Liver (tissue), 9 donors: ENCODE results near the gene GTF2IRD1. TPM values are rescaled to one million over a fixed set of nuclear protein-coding genes. Genes with fewer than 3 reads are reported as not detected.

Experiments
- DNase-seq: peaks from one replicate; pipeline ENCODE4 v3.0.0-alpha.2; 2017; ENCODE audit warnings: low spot score
- H3K27ac ChIP-seq, 2 donors: one replicate each; pipeline ENCODE4 v1.7.0; 2013; ENCODE audit warnings: inconsistent platforms in 2 of 2, low read length in 2 of 2, control low read depth in 1 of 2, low read depth in 1 of 2, mild to moderate bottlenecking in 1 of 2
- H3K27me3 ChIP-seq, 4 donors: one replicate each; pipeline versions ENCODE4 v1.6.1 to v1.7.0; 2013; ENCODE audit warnings: low read length in 3 of 4, inconsistent platforms in 1 of 4, mild to moderate bottlenecking in 1 of 4, moderate library complexity in 1 of 4; ENCODE audit not compliant: control insufficient read depth in 4 of 4, insufficient read depth in 4 of 4
- H3K36me3 ChIP-seq, 4 donors: one replicate each; pipeline versions ENCODE4 v1.6.1 to v1.7.0; 2013; ENCODE audit warnings: low read length in 3 of 4, mild to moderate bottlenecking in 3 of 4, low read depth in 1 of 4, moderate library complexity in 1 of 4; ENCODE audit not compliant: control insufficient read depth in 4 of 4, insufficient read depth in 3 of 4
- H3K4me1 ChIP-seq, 4 donors: one replicate each; pipeline versions ENCODE4 v1.6.1 to v1.7.0; 2013; ENCODE audit warnings: low read length in 3 of 4, mild to moderate bottlenecking in 3 of 4, moderate library complexity in 1 of 4; ENCODE audit not compliant: control insufficient read depth in 4 of 4, insufficient read depth in 4 of 4
- H3K4me3 ChIP-seq, 3 donors: one replicate each; pipeline versions ENCODE4 v1.6.1 to v1.7.0; 2013; ENCODE audit warnings: low read length in 3 of 3, control low read depth in 1 of 3, low read depth in 1 of 3, mild to moderate bottlenecking in 1 of 3
- H3K9ac ChIP-seq, 2 donors: one replicate each; pipeline ENCODE4 v1.7.0; 2013; ENCODE audit warnings: low read length in 2 of 2, mild to moderate bottlenecking in 2 of 2, moderate library complexity in 2 of 2, control low read depth in 1 of 2, low read depth in 1 of 2
- H3K9me3 ChIP-seq, 4 donors: one replicate each; pipeline versions ENCODE4 v1.6.1 to v1.7.0; 2013; ENCODE audit warnings: low read length in 3 of 4; ENCODE audit not compliant: control insufficient read depth in 4 of 4
- CTCF ChIP-seq: fragments of 150-350 bp; IDR thresholded peaks from 2 replicates; pipeline ENCODE4 v1.5.1; 2017; ENCODE audit warnings: improper control_type of control experiment, low read depth, low read length; ENCODE audit not compliant: missing input control
- EGR1 ChIP-seq, 2 donors: IDR thresholded peaks; 2 replicates each; pipeline ENCODE4 v1.6.1; 2016 to 2018; ENCODE audit warnings: antibody characterized with exemption in 2 of 2, low read depth in 2 of 2
- FOXA1 ChIP-seq: IDR thresholded peaks from 2 replicates; pipeline ENCODE4 v1.6.1; 2016; ENCODE audit warnings: antibody characterized with exemption
- FOXA2 ChIP-seq: IDR thresholded peaks from 2 replicates; pipeline ENCODE4 v1.6.1; 2016; ENCODE audit warnings: antibody characterized with exemption
- GABPA ChIP-seq, 2 donors: IDR thresholded peaks in 1 of 2; conservative IDR thresholded peaks in 1 of 2; 2 replicates each; pipeline ENCODE4 v1.6.1; 2016; ENCODE audit warnings: antibody characterized with exemption in 2 of 2, mild to moderate bottlenecking in 1 of 2, moderate library complexity in 1 of 2
- HNF4A ChIP-seq, 2 donors: conservative IDR thresholded peaks; 2 replicates each; pipeline ENCODE4 v1.6.1; 2016; ENCODE audit warnings: antibody characterized with exemption in 2 of 2, mild to moderate bottlenecking in 2 of 2
- HNF4G ChIP-seq: IDR thresholded peaks from 2 replicates; pipeline ENCODE4 v1.6.1; 2016; ENCODE audit warnings: antibody characterized with exemption
- JUND ChIP-seq, 2 donors: IDR thresholded peaks; 2 replicates each; pipeline ENCODE4 v1.6.1; 2016; ENCODE audit warnings: antibody characterized with exemption in 2 of 2
- MAX ChIP-seq: IDR thresholded peaks from 2 replicates; pipeline ENCODE4 v1.6.1; 2016; ENCODE audit warnings: antibody characterized with exemption
- NR2F2 ChIP-seq: IDR thresholded peaks from 2 replicates; pipeline ENCODE4 v1.6.1; 2016; ENCODE audit warnings: antibody characterized with exemption
- RAD21 ChIP-seq, 2 donors: IDR thresholded peaks; 2 replicates each; pipeline ENCODE4 v1.6.1; 2016; ENCODE audit warnings: antibody characterized with exemption in 2 of 2, mild to moderate bottlenecking in 2 of 2
- REST ChIP-seq: IDR thresholded peaks from 2 replicates; pipeline ENCODE4 v1.6.1; 2016; ENCODE audit warnings: antibody characterized with exemption, mild to moderate bottlenecking
- RXRA ChIP-seq, 2 donors: IDR thresholded peaks; 2 replicates each; pipeline ENCODE4 v1.6.1; 2017 to 2018; ENCODE audit warnings: antibody characterized with exemption in 2 of 2, mild to moderate bottlenecking in 1 of 2
- SP1 ChIP-seq: IDR thresholded peaks from 2 replicates; pipeline ENCODE4 v1.6.1; 2018; ENCODE audit warnings: antibody characterized with exemption, mild to moderate bottlenecking
- TAF1 ChIP-seq: conservative IDR thresholded peaks from 2 replicates; pipeline ENCODE4 v1.6.1; 2016; ENCODE audit warnings: antibody characterized with exemption, mild to moderate bottlenecking
- YY1 ChIP-seq: IDR thresholded peaks from 2 replicates; pipeline ENCODE4 v1.6.1; 2016; ENCODE audit warnings: antibody characterized with exemption, mild to moderate bottlenecking
- WGBS: extraction: QIAGEN DNeasy Blood & Tissue Kit; methylation state at CpG from one replicate; pipeline ENCODE4 v1.1.7; 2013; 5-methylcytosine and 5-hydroxymethylcytosine counted together
- polyA plus RNA-seq, 2 donors: library from polyadenylated mRNA; stranded (reverse) in 1 of 2; unstranded in 1 of 2; fragments of 200-250 nt in 1 of 2; fragments of >200 nt in 1 of 2; fragmentation: Nextera tagmentation in 1 of 2; extraction: Ambion mirVana in 1 of 2; gene quantifications; one replicate each; pipeline versions ENCODE4 v1.2.1 to v1.2.3, GENCODE V29; 2013 to 2015
- total RNA-seq, 2 donors: library from RNA; depleted of rRNA; stranded (reverse); fragments of >200 nt; gene quantifications; one replicate each; pipeline ENCODE4 v1.2.3, GENCODE V29; 2014
- TF ChIP-seq, protein P1 (sequence below): IDR thresholded peaks from 2 replicates; pipeline ENCODE4 v1.6.1; 2016; ENCODE audit warnings: antibody characterized with exemption
- TF ChIP-seq, protein P2 (sequence below): IDR thresholded peaks from 2 replicates; pipeline ENCODE4 v1.6.1; 2016; ENCODE audit warnings: antibody characterized with exemption
- donor health status: healthy.
- donor health status: healthy.
- donor health status: healthy.
- donor health status: healthy.
- donor health status: healthy.

The GTF2IRD1 gene
- total and polyA plus RNA-seq, 4 donors: 2.0 to 7.4 (median 3.3) TPM

- no peak for DNase-seq
These were observed 115.9 kb downstream of the GTF2IRD1 start for GRCh38 chr7:74569501-74570075.

More at GRCh38 chr7:74569501-74570075, 115.9 kb downstream of the GTF2IRD1 start:
- Histone ChIP-seq H3K9me3 (no peaks in the 10 kb centered on the region), H3K9ac (no peak overlapping the region), H3K27me3 (no peaks in the 10 kb centered on the region), H3K27ac (no peak overlapping the region), H3K36me3 (no peaks in the 10 kb centered on the region), H3K4me1 (peaks cover 0 to 6% (median 0%) of the 10 kb centered on the region in 4 donors), H3K4me3 (no peak overlapping the region)
- WGBS: 95% methylated on average over 14 of the region's 14 CpGs
- no peak for TF ChIP-seq RAD21 (IDR thresholded peaks at IDR 0.05)
- TF ChIP-seq REST: no peak
- TF ChIP-seq HNF4A (conservative IDR thresholded peaks at IDR 0.05): no peak
- no peak for TF ChIP-seq EGR1 (IDR thresholded peaks at IDR 0.05; ENCODE audit: low read depth in 2 of 2)
- TF ChIP-seq, protein P1, sequence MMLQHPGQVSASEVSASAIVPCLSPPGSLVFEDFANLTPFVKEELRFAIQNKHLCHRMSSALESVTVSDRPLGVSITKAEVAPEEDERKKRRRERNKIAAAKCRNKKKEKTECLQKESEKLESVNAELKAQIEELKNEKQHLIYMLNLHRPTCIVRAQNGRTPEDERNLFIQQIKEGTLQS: no peak
- no peak for TF ChIP-seq GABPA (IDR thresholded peaks at IDR 0.05 in 1 of 2, conservative IDR thresholded peaks at IDR 0.05 in 1 of 2)
- TF ChIP-seq RXRA (IDR thresholded peaks at IDR 0.05): no peak
- no peak for TF ChIP-seq CTCF
- no peak for TF ChIP-seq YY1
- TF ChIP-seq MAX: no peak
- TF ChIP-seq FOXA1: no peak
- no peak for TF ChIP-seq TAF1
- no peak for TF ChIP-seq FOXA2
- TF ChIP-seq NR2F2: no peak
- TF ChIP-seq SP1: no peak
- TF ChIP-seq, protein P2, sequence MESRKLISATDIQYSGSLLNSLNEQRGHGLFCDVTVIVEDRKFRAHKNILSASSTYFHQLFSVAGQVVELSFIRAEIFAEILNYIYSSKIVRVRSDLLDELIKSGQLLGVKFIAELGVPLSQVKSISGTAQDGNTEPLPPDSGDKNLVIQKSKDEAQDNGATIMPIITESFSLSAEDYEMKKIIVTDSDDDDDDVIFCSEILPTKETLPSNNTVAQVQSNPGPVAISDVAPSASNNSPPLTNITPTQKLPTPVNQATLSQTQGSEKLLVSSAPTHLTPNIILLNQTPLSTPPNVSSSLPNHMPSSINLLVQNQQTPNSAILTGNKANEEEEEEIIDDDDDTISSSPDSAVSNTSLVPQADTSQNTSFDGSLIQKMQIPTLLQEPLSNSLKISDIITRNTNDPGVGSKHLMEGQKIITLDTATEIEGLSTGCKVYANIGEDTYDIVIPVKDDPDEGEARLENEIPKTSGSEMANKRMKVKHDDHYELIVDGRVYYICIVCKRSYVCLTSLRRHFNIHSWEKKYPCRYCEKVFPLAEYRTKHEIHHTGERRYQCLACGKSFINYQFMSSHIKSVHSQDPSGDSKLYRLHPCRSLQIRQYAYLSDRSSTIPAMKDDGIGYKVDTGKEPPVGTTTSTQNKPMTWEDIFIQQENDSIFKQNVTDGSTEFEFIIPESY: no peak
- TF ChIP-seq HNF4G: no peak
- no peak for TF ChIP-seq JUND (IDR thresholded peaks at IDR 0.05)
